HG03066 (cell line): ENCODE measurements around the gene INSYN2B.
"Not testable (repeated sequence)": the region's sequence is repeated elsewhere in the genome, so short reads cannot be mapped to it uniquely, and the experiment has no call there.

Experiments
- ATAC-seq: cut with Tn5 transposase; IDR thresholded peaks from one replicate; pipeline ENCODE4 v1.9.1; 2021; ENCODE audit warnings: low read depth; ENCODE audit not compliant: unreplicated experiment

The INSYN2B gene

GRCh38 chr5:169861934-169862333 lies 118.4 kb downstream of the INSYN2B start:
- no peak for ATAC-seq

DNA sequence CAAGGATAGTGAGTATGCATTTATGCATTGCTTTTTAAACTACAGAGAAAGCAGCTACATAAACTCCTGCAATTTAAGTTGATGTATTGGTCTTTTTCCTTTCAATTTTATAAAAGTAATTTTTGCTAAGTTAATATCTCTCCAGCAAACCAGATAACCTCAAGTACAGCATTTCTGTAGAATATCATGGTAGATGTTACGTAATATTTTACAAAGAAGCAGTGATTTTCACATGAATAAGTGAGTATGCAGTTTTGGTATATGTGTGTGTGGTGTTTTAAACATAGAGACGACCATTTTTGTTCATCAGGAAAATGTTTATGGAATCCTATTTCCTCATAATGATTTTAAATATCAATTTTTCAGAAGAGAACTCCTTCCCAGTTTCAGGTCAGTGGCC lies 118.9 kb downstream of the INSYN2B start:
- ATAC-seq: no peak

- no peak for ATAC-seq
Measured at GRCh38 chr5:169860585-169860984, 119.7 kb downstream of the INSYN2B start.

DNA sequence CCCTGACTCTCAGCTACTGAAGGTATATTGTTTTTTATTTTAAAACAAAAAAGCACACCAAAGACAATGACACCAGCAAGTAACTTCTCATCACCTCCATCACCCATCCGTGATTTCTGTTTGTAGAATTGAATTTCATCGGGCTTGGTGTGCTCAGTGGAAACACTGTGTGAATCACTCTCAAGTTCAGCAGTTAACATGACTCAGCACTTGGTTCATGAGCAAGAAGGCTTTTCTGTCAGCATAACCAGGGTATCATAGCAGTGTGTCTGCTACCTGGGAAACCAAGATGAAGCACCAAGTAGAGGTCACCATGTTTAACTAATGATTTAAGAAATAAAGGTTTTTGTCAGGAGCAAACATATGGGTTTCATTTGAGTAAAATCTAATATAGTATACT lies 123.7 kb downstream of the INSYN2B start:
- no peak for ATAC-seq

DNA sequence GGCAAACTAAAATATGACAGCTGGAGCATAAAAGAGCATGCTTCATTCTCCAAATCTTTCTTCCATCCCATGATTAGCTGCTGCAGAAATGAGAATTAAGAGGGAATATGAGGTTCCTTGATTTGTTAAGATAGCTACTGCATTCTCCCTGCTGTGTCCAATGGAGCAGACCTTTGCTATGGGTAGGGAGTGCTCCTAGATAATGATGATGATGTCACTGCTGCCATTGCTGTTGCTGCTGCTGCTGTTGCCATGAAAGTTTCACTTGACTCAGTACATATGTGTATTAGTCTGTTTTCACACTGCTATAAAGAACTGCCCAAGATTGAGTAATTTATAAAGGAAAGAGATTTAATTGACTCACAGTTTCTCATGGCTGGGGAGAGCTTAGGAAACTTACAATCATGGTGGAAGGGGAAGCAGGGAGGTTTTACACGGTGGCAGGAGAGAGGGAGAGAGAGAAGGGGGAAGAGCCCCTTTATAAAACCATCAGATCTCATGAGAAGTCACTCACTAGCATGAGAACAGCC lies 128.9 kb downstream of the INSYN2B start:
- no peak for ATAC-seq

- no peak for ATAC-seq
Measured at GRCh38 chr5:169850409-169850808, 129.9 kb downstream of the INSYN2B start.

GRCh38 chr5:169848792-169849191 lies 131.5 kb downstream of the INSYN2B start:
- ATAC-seq: no peak

DNA sequence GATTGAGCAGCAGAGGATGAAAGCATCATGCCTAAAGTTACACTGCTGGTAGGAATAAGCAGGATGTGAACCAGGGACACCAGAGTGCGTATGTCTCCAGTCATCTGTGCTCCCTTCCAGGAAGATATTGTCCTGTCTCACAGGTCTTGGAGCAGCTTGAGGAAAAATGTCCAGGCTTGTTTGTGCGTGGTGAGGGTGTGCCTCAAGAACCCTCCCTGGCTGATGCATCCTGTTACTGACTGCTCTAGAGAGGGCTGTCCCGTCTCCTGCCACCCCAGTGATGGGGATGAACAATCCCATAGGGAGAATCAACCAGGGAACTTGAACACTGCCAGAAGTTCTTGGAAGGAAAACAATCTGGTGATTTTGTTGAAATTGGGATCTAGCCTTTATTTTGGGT lies 132.0 kb downstream of the INSYN2B start:
- no peak for ATAC-seq

DNA sequence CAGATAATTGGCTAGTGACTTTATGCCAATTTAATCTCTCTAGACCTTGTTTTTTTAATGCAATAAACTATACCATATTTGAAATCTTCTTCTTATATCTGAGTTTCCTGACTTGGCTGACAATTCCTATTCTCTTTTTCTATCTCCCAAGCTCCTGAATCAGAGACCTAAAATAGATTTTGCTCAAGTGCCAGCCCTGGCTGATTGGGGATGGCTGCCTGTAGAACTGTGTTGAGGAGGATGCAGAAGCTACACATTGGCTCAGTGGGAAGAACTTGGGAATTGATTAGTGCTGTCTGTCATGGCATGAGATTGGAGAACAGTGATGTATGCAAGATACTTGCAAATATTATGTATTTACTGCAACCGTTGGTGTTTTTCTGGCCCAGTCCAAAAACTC lies 132.8 kb downstream of the INSYN2B start:
- ATAC-seq: no peak

GRCh38 chr5:169842699-169843098 lies 137.6 kb downstream of the INSYN2B start:
- no peak for ATAC-seq

GRCh38 chr5:169840405-169840804 lies 139.9 kb downstream of the INSYN2B start:
- no peak for ATAC-seq

DNA sequence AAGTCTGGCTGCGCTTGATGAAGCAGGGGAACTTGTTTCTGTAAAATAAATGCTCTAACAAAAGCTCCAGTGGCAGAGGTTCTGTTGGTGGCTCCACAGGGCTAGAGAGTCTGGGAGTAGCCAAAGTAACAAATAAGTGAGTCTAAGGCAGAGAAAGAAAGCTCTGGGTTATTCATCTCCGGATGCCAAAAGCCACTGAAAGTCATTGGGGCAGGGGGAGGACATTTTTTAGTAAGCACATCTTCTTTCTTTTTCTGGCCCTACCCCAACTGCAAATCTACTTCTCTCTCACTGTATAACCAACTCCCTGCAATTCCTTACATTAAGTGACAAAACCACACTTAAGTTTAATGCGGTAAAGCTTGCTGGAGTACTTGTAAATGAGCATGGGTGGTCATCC lies 141.6 kb downstream of the INSYN2B start:
- ATAC-seq: peak; percentile 91

DNA sequence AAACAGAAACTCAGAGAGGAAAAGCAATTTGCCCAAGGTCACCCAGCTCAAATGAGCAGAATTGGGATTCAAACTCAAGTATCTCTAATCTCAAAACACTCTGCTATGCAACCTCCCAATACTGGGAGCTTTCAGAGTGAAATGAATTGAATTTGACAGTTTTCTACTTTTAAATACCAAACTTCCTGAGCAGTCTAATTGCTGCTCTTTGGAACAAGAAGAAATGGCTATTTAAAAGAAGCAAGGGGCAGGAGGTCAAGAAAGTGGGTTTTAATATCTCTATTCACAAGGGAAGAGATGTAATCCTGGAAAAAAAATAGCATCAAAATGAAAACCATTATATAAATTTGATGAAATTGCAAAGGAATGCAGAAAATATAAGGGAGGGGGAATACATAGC lies 142.6 kb downstream of the INSYN2B start:
- no peak for ATAC-seq

GRCh38 chr5:169836835-169837536 lies 143.3 kb downstream of the INSYN2B start:
- ATAC-seq: no peak

DNA sequence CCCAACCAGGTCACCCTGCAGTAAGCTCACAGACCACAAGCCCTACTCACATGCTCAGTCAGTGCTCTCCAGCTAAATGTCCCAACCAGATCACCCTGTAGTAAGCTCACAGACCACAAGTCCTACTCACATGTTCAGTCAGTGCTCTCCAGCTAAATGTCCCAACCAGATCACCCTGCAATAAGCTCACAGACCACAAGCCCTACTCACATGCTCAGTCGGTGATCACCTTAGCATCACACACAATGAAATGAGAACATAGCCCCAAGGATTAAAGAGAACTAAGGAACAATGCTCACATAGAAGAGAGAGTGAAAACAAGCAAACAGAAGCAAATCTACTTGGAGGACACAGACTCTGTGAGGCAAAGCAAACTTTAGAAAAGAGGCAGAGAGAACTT lies 145.8 kb downstream of the INSYN2B start:
- not testable (repeated sequence) for ATAC-seq

DNA sequence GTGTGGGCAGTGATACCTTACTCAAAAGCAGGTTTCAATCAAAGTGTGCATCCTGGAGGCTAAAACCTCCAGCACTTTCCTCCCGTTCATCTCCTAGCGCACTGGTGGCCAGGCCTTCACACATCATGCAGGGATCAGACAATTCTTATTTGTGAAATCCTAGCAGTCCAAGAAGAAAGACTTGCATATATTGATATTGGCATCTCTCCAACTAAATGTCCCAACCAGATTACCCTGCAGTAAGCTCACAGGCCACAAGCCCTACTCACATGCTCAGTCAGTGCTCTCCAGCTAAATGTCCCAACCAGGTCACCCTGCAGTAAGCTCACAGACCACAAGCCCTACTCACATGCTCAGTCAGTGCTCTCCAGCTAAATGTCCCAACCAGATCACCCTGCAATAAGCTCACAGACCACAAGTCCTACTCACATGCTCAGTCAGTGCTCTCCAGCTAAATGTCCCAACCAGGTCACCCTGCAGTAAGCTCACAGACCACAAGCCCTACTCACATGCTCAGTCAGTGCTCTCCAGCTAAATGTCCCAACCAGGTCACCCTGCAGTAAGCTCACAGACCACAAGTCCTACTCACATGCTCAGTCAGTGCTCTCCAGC lies 146.5 kb downstream of the INSYN2B start:
- not testable (repeated sequence) for ATAC-seq

DNA sequence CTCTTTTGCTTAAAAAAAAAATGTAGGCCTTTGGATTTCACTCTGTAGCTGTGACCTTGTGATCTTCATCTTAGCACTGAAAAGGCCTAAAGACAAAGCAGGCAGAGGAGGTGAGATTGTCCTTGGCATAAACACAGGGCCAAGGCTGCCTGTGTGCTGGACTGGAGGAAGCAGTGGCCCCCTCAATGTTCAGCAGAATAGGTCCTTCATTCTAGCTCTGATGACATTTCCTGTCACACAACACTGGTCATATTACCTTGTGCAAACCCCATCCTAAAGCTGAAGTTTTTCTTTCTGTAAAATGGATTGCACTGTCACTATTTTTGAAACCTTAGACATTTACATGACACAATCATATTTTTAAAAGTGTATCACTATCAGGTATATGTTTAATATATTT lies 147.4 kb downstream of the INSYN2B start:
- ATAC-seq: no peak

GRCh38 chr5:169832304-169832703 lies 148.0 kb downstream of the INSYN2B start:
- no peak for ATAC-seq

- no peak for ATAC-seq
Measured at GRCh38 chr5:169831331-169831730, 149.0 kb downstream of the INSYN2B start.

DNA sequence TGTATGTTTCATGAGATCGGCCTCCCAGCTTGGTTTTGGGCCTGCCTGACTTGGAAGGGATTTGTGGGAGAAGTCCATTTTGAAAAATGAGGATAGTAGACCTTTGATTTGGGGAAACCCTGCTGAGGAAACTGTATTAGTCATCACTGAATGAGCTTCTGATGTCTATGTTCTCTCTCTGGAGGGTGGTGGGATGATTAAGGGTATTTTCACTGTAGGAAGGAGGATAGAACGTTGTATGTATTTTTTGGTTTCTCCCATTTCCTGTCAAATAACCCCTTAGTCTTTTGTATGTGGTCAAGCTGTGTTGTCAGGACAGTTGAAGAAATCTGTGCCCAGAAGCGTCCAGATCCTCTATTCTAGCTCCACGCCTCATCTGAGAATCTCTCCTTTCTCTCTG lies 151.9 kb downstream of the INSYN2B start:
- ATAC-seq: no peak

GRCh38 chr5:169827769-169828168 lies 152.5 kb downstream of the INSYN2B start:
- no peak for ATAC-seq

DNA sequence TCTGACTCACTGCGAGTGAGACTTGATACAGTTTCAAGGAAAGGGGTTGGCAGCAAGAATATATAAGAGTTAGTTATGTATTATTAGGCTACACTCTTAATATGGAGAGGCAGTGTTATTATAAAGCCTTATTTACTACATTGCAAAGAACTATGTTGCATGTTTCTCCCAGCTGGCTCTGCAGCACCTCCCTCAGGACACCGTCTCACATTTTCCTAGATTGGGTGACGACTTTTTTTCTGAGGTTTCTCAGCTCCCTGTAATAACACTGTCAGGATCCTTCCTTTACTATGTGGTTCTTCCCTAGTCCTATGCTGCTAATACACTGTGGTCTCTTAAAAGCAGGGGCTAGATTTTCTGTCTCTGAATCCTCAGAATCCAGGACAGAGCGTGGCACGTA lies 153.7 kb downstream of the INSYN2B start:
- ATAC-seq: no peak
